A549 (cell line): ENCODE results near the gene DOCK11.

Source experiments
- CBX8 ChIP-seq: fragments of 200-600 bp; sonication (generic); IDR thresholded peaks from 2 replicates; pipeline ENCODE4 v1.6.1; 2016
- CEBPB ChIP-seq, 2 experiments: fragments of >200 bp in 1 of 2; sonication (Bioruptor Twin) in 1 of 2; formaldehyde crosslinking in 1 of 2; IDR thresholded peaks; 2 replicates each; pipeline ENCODE4 v1.6.1; 2012 to 2016
- CHD4 ChIP-seq: fragments of 200-600 bp; sonication (generic); IDR thresholded peaks from 2 replicates; pipeline ENCODE4 v1.6.1; 2016; ENCODE audit warnings: antibody characterized with exemption, mild to moderate bottlenecking, borderline replicate concordance
- CTCF ChIP-seq: fragments of >200 bp; sonication (Bioruptor Twin); formaldehyde crosslinking; IDR thresholded peaks from 3 replicates; pipeline ENCODE4 v1.5.1; 2016
- E2F6 ChIP-seq: IDR thresholded peaks from 2 replicates; pipeline ENCODE4 v1.6.1; 2012; ENCODE audit warnings: low read depth, borderline replicate concordance
- EHMT2 ChIP-seq: fragments of 200-600 bp; sonication (generic); IDR thresholded peaks from 2 replicates; pipeline ENCODE4 v1.6.1; 2016; ENCODE audit warnings: antibody characterized with exemption, low read depth, mild to moderate bottlenecking, moderate library complexity
- EP300 ChIP-seq, 2 experiments: fragments of >200 bp; sonication (Bioruptor Twin); formaldehyde crosslinking; IDR thresholded peaks; 2 replicates in 1 of 2; 3 replicates in 1 of 2; pipeline ENCODE4 v1.6.1; 2016 to 2017
- MYC ChIP-seq: IDR thresholded peaks from 2 replicates; pipeline ENCODE4 v1.6.1; 2012; ENCODE audit warnings: mild to moderate bottlenecking, inconsistent platforms, low read length, improper control_type of control experiment, borderline replicate concordance
- NFE2L2 ChIP-seq: fragments of 150-350 bp; conservative IDR thresholded peaks from 2 replicates; pipeline ENCODE4 v1.6.1; 2014; ENCODE audit warnings: low read length
- POLR2A ChIP-seq: IDR thresholded peaks from 2 replicates; pipeline ENCODE4 v1.6.1; 2012; ENCODE audit warnings: mild to moderate bottlenecking, low read length
- POLR2AphosphoS2 ChIP-seq: conservative IDR thresholded peaks from 2 replicates; pipeline ENCODE4 v1.6.1; 2012; ENCODE audit warnings: low read length, improper control_type of control experiment, inconsistent platforms
- RAD21 ChIP-seq, 2 experiments: fragments of >200 bp in 1 of 2; sonication (Bioruptor Twin) in 1 of 2; formaldehyde crosslinking in 1 of 2; IDR thresholded peaks in 1 of 2; conservative IDR thresholded peaks in 1 of 2; 2 replicates in 1 of 2; 3 replicates in 1 of 2; pipeline ENCODE4 v1.6.1; 2012 to 2018; ENCODE audit warnings: inconsistent platforms in 1 of 2
- RFX5 ChIP-seq: fragments of 450-650 bp; IDR thresholded peaks from 2 replicates; pipeline ENCODE4 v1.7.1; 2014; ENCODE audit warnings: antibody characterized with exemption, mild to moderate bottlenecking, moderate library complexity
- USF2 ChIP-seq: fragments of 450-650 bp; IDR thresholded peaks from 2 replicates; pipeline ENCODE4 v1.6.1; 2014; ENCODE audit warnings: antibody characterized with exemption

- TF ChIP-seq USF2 (no peak), CEBPB (IDR thresholded peaks at IDR 0.05) (no peak), CHD4 (no peak), EP300 (IDR thresholded peaks at IDR 0.05) (no peak), CTCF (peak; percentile 49), RFX5 (no peak), POLR2A (no peak), MYC (no peak), RAD21 (conservative IDR thresholded peaks at IDR 0.05 in 1 of 2, IDR thresholded peaks at IDR 0.05 in 1 of 2) (peak; percentile 55 to 70), EHMT2 (no peak), NFE2L2 (no peak), CBX8 (no peak), POLR2AphosphoS2 (no peak), E2F6 (no peak)
Measured at GRCh38 chrX:118637997-118638396, 142.4 kb downstream of the DOCK11 start.
